ENCODE measurements around the gene FAIM2. TPM values are rescaled to one million over a fixed set of nuclear protein-coding genes. Genes with fewer than 3 reads are reported as not detected.

The FAIM2 gene
- total RNA-seq, 1 experiment from 2014 or later = 0.49 TPM

DNA sequence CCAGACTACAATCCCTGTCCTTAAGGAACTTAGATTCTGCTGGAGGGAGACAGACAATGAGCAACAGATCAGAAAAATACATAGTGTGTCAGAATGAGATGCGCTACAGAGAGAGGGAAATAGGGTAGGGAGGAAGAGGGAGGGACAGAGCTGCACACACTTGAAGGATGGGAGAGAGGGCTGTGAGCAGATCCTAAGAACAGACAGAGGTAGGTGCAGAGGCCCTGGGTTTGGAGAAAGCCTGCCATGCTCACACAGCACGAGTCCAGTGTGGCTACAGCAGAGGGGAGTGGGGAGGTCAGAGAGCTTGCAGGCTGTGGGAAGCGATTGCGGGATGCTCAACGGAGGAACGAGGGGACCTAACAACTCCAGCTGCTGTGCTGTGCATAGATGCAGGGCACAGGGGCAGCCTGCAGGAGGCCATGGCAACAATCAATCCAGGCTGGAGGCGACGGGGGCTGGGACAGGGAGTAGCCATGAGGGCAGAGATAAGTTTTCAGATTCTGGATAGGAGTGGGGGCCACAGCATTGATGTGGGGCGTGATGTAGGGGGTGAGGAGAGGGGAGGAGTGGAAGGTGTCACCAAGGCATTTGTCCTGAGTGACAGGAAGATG, 20.7 kb downstream of the FAIM2 start:
- in situ Hi-C loops (cut with HindIII; ENCODE audit: low pct_unique_long_range_greater_than_20kb, low sequenced_read_pairs) (no loop called here), intact Hi-C loops (cut with micrococcal nuclease; ENCODE audit: unreplicated experiment) (no loop called here)
- no peaks in the 10 kb centered on the region for H3K36me3 ChIP-seq (ENCODE audit: control insufficient read depth, insufficient read depth, low read length)
- H3K27me3 ChIP-seq (ENCODE audit: control insufficient read depth, insufficient read depth, low read length) = no peaks in the 10 kb centered on the region
- no TSS peak for BruUV-seq (replicated peaks)
- POLR2A ChIA-PET = interaction anchor here (0.5 to 0.7 kb wide), 2 partner anchors 10 to 202 kb away, joined by 3 to 5 read pairs; partner anchors contain the start of gene SMARCD1
- no peak for DNase-seq (ENCODE audit: low read depth, low spot score)
- no peak overlapping the region for H3K27ac ChIP-seq (ENCODE audit: low read length)
- H3K4me1 ChIP-seq (ENCODE audit: control insufficient read depth, insufficient read depth, low read length) = 0 out of 2 replicates have a peak, but pooled peaks cover 4% of the 10 kb centered on the region
- H3K4me3 ChIP-seq (ENCODE audit: low read depth in 2 of 2, low read length in 2 of 2) = no peak overlapping the region
- no peak for TF ChIP-seq POLR2AphosphoS5 (IDR thresholded peaks at IDR 0.05; ENCODE audit: low read depth, low read length)
- CTCF ChIA-PET = no interaction called here
- no peaks in the 10 kb centered on the region for H3K9me3 ChIP-seq (ENCODE audit: control insufficient read depth, insufficient read depth, low read depth, low read length)
- ATAC-seq = 0 out of 2 replicates have a peak, but pooled peaks have one; percentile 48

DNA sequence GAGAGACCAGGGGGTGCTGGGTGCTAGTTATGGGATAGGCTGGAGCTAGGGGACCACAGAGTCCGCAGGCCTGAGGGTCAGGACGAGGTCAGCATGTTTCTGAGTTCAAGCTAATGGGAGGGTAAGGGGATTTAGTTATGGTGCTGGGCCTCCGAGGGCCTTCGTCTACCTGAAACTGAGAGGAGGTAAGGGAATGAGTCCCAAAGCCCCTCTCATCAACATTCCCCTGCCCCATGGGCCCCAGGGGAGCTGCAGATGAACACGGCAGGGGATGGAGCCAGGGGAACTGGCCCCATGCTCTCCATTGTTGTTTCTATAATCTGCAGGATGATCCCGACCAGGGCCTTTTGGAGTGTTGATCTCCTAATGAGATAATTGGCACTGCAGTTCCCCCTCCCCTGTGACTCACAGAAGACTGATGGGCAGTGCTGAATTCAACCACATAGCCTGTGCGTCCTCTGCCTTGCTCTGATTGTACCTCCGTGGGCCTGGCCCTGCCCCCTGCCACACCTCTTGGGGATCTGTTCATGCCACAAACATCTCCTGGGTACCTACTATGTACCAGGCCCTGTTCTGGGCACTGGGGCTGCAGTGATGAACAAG, 21.4 kb downstream of the FAIM2 start:
- TF ChIP-seq, protein P1, sequence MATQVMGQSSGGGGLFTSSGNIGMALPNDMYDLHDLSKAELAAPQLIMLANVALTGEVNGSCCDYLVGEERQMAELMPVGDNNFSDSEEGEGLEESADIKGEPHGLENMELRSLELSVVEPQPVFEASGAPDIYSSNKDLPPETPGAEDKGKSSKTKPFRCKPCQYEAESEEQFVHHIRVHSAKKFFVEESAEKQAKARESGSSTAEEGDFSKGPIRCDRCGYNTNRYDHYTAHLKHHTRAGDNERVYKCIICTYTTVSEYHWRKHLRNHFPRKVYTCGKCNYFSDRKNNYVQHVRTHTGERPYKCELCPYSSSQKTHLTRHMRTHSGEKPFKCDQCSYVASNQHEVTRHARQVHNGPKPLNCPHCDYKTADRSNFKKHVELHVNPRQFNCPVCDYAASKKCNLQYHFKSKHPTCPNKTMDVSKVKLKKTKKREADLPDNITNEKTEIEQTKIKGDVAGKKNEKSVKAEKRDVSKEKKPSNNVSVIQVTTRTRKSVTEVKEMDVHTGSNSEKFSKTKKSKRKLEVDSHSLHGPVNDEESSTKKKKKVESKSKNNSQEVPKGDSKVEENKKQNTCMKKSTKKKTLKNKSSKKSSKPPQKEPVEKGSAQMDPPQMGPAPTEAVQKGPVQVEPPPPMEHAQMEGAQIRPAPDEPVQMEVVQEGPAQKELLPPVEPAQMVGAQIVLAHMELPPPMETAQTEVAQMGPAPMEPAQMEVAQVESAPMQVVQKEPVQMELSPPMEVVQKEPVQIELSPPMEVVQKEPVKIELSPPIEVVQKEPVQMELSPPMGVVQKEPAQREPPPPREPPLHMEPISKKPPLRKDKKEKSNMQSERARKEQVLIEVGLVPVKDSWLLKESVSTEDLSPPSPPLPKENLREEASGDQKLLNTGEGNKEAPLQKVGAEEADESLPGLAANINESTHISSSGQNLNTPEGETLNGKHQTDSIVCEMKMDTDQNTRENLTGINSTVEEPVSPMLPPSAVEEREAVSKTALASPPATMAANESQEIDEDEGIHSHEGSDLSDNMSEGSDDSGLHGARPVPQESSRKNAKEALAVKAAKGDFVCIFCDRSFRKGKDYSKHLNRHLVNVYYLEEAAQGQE (IDR thresholded peaks at IDR 0.05; ENCODE audit: insufficient read depth in 1 of 2, low read depth in 2 of 2, low read length in 1 of 2) = no peak
- TF ChIP-seq TCF7L2 (IDR thresholded peaks at IDR 0.05; ENCODE audit: low read depth, low read length) (no peak), POLR2AphosphoS5 (IDR thresholded peaks at IDR 0.05; ENCODE audit: low read depth, low read length) (no peak), SIN3A (IDR thresholded peaks at IDR 0.05; ENCODE audit: borderline replicate concordance, insufficient read depth, low read depth, low read length) (no peak)
- TF ChIP-seq, protein P2, sequence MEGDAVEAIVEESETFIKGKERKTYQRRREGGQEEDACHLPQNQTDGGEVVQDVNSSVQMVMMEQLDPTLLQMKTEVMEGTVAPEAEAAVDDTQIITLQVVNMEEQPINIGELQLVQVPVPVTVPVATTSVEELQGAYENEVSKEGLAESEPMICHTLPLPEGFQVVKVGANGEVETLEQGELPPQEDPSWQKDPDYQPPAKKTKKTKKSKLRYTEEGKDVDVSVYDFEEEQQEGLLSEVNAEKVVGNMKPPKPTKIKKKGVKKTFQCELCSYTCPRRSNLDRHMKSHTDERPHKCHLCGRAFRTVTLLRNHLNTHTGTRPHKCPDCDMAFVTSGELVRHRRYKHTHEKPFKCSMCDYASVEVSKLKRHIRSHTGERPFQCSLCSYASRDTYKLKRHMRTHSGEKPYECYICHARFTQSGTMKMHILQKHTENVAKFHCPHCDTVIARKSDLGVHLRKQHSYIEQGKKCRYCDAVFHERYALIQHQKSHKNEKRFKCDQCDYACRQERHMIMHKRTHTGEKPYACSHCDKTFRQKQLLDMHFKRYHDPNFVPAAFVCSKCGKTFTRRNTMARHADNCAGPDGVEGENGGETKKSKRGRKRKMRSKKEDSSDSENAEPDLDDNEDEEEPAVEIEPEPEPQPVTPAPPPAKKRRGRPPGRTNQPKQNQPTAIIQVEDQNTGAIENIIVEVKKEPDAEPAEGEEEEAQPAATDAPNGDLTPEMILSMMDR (IDR thresholded peaks at IDR 0.05) = no peak
- intact Hi-C loops (cut with micrococcal nuclease; ENCODE audit: unreplicated experiment) (no loop called here), in situ Hi-C loops (cut with HindIII; ENCODE audit: low pct_unique_long_range_greater_than_20kb, low sequenced_read_pairs) (no loop called here)
- ChIA-PET CTCF (no interaction called here), POLR2A (interaction anchor here (0.7 kb wide), 1 partner anchor 9 kb away, joined by 5 read pairs; no protein-coding TSS in a partner anchor)
- Histone ChIP-seq H3K4me1 (ENCODE audit: control insufficient read depth, insufficient read depth, low read length) (0 out of 2 replicates have a peak, but pooled peaks cover 4% of the 10 kb centered on the region), H3K27me3 (ENCODE audit: control insufficient read depth, insufficient read depth, low read length) (no peaks in the 10 kb centered on the region), H3K9me3 (ENCODE audit: control insufficient read depth, insufficient read depth, low read depth, low read length) (no peaks in the 10 kb centered on the region), H3K27ac (ENCODE audit: low read length) (no peak overlapping the region), H3K36me3 (ENCODE audit: control insufficient read depth, insufficient read depth, low read length) (no peaks in the 10 kb centered on the region), H3K4me3 (ENCODE audit: low read depth in 2 of 2, low read length in 2 of 2) (no peak overlapping the region)
- no peak for ATAC-seq
- DNase-seq (ENCODE audit: low read depth, low spot score) = no peak
- no TSS peak for BruUV-seq (replicated peaks)

Measured in Panc1 (cell line).